Retinal pigment epithelial cell (primary cell): Measurements from ENCODE around the gene PODNL1.

Source experiments
- DNase-seq: peaks from one replicate; pipeline ENCODE4 v3.0.0-alpha.2; 2010; ENCODE audit warnings: low read depth
- H3K4me3 ChIP-seq: 2 replicates; pipeline ENCODE4 v1.5.1; 2011; ENCODE audit warnings: mild to moderate bottlenecking, low read length, control low read depth, moderate library complexity
- CTCF ChIP-seq: conservative IDR thresholded peaks from 2 replicates; pipeline ENCODE4 v1.5.1; 2011; ENCODE audit warnings: low read depth, low read length, control low read depth, inconsistent platforms

PODNL1 gene

GRCh38 chr19:13913352-13913751 is 24.9 kb downstream of the PODNL1 start:
- DNase-seq = no peak
- no peak overlapping the region for H3K4me3 ChIP-seq
- TF ChIP-seq CTCF = no peak

GRCh38 chr19:13909430-13909829 is 28.8 kb downstream of the PODNL1 start:
- TF ChIP-seq CTCF = no peak
- no peak overlapping the region for H3K4me3 ChIP-seq
- DNase-seq = no peak

- H3K4me3 ChIP-seq = no peak overlapping the region
- no peak for TF ChIP-seq CTCF
- DNase-seq = no peak
Observed at GRCh38 chr19:13908674-13909073, 29.5 kb downstream of the PODNL1 start.

- TF ChIP-seq CTCF = no peak
Observed at GRCh38 chr19:13906910-13907309, 31.3 kb downstream of the PODNL1 start.

GRCh38 chr19:13906521-13906904 is 31.7 kb downstream of the PODNL1 start:
- peak overlapping the region; percentile 74 for H3K4me3 ChIP-seq
- no peak for DNase-seq
- TF ChIP-seq CTCF = no peak

More at GRCh38 chr19:13906910-13907309, 31.3 kb downstream of the PODNL1 start:
- no peak for DNase-seq
- peak overlapping the region; percentile 74 for H3K4me3 ChIP-seq

- TF ChIP-seq CTCF = no peak
- peak within 1 kb of the TSS; percentile 74 for H3K4me3 ChIP-seq
- DNase-seq = peak; percentile 34
Observed at GRCh38 chr19:13905634-13906520, 32.3 kb downstream of the PODNL1 start, which contains the start of the genes BRME1 and CC2D1A. TSS of gene BRME1 (minus strand) at chr19:13906117. CDS start at chr19:13904892, 1,225 bp downstream. TSS of gene CC2D1A (plus strand) at chr19:13906201. CDS start at chr19:13906442, 241 bp downstream.
